GM12872 (cell line): ENCODE measurements around the gene BACH2.

Experiments
- TF ChIP-seq, protein P1 (sequence below): IDR thresholded peaks from 3 replicates; pipeline ENCODE4 v1.5.1; 2011; ENCODE audit warnings: low read depth, mild to moderate bottlenecking, low read length, moderate library complexity; ENCODE audit not compliant: insufficient read depth

The BACH2 gene

DNA sequence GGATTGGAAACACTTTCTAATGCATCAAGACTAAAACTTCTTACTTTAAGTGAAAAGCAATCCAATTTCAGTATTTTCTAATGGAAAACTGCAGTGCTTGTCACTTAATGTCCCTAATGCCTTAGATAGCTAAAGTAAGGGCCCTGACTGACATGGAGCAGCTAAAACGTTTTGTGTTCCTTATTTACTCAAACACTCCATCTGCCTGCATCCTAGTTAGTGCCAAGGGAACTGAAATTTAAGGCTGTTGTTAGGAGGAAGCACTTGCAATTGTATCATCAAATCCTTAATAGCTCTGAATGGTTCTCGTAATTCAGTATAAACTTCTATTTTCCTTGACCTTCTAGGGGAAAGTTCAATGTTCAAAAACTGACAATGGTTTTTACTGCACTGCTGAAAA is 274.9 kb downstream of the BACH2 start:
- TF ChIP-seq, protein P1, sequence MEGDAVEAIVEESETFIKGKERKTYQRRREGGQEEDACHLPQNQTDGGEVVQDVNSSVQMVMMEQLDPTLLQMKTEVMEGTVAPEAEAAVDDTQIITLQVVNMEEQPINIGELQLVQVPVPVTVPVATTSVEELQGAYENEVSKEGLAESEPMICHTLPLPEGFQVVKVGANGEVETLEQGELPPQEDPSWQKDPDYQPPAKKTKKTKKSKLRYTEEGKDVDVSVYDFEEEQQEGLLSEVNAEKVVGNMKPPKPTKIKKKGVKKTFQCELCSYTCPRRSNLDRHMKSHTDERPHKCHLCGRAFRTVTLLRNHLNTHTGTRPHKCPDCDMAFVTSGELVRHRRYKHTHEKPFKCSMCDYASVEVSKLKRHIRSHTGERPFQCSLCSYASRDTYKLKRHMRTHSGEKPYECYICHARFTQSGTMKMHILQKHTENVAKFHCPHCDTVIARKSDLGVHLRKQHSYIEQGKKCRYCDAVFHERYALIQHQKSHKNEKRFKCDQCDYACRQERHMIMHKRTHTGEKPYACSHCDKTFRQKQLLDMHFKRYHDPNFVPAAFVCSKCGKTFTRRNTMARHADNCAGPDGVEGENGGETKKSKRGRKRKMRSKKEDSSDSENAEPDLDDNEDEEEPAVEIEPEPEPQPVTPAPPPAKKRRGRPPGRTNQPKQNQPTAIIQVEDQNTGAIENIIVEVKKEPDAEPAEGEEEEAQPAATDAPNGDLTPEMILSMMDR: no peak

DNA sequence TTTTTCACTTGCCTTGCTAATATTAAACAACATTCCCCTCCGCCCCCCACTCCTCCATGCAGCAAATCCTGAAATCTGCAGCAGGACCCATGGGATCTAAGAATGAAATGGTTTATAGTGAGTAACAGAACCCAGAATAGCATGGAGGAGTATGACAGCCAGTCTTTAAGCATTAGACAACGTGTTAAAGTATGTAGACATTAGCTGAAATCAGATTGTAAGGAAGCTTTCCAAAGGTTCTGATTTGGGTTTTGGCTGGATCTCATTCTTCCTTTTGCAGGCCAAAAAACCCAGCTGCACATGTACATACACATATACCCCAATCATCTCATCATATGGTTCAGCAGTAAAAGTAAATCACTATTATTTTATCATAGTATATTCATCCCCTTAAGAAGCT is 275.9 kb downstream of the BACH2 start:
- TF ChIP-seq, protein P1: no peak

DNA sequence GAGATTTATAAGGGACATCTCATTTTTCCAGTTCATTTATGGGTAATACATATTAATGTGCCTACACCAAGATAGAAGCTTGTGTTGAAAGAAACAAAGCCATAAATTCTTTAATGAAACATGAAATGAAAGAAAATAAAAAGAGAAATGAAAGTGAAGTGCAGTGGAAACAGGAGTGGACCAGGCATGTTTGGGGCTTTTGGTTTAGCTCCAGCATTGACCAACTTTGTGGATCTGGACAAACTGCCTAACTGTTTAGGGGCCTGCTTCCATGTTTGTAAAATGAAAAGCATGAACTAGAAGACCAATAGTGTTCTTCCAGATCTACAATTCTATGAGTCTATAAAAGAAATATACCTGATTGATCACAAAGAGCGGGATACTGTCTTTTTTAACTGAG is 277.4 kb downstream of the BACH2 start:
- TF ChIP-seq, protein P1: no peak

DNA sequence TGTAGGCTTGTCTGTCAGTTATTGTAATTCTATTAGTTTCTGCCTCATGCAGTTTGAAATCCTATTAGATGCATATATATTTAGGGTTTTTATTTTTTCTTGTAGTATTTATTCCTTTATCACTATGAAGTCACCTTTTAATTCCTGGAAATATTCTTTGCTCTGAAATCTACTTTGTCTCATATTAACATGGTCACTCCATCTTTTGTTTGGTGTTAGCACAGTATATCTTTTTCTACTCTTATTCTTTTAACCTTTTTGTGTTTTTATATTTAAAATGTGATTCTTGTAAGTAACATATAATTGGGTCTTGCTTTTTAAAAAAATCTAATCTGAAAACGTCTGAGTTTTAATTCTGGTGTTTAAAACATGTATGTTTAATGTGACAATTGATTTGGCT is 280.8 kb downstream of the BACH2 start:
- TF ChIP-seq, protein P1: no peak

DNA sequence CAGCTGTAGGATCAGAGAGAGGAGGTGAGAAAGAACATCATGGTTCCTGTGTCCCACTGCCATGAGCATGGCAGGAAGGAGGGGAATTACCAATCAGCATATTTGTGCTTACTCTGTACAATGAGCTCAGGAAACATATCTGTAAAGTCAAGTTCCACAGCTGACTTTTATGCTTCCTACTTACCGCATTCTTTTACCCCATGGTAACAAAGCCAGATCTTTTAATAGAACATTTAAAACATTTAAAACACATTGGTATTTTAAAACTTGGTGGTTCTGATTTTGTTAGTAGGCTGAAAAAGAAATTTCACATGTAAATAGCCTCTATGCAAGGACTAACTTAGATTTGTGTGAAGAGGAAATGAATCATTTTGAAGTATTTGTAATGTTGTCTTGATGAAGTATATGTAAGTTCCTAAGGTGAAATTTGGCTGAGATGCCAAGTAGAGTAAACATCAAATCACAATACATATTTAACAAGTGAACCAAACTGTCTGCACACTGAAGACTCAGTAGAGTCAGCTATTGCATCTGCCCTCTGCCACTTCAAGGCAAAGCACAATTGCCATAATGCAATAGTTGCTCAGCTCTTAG is 287.6 kb downstream of the BACH2 start:
- TF ChIP-seq, protein P1: no peak

DNA sequence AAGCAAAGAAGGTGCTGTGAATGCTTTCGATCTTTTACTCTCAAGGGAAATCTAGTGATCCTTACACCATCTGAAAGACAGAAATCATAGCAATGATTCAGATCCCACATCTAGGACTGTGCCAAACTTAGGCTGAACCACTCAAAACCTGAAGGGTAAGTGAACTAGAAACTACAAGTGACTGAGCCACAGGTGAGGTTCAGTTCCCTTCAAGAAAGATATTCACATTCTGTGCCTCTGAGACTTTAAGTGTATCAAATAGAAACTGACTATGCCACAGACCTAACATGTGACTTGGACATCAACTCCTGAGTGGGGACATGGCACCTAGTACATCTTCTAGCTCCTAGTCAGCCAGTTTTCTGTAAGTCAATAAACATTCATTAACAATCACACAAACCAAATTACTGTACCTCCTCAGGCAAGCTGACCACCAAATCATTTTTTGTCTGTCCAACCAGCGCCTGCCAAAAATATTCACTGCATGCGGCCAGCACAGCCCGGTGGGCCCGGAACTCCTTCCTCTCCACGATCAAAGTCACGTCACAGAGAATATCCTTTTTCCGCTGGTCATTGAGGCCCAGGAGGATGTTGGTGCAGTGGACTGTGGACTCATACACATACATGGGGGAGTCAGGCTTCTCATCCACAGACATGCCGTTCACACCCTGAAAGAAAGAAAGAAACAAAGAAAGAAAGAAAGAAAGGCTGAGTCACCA is 288.3 kb downstream of the BACH2 start:
- TF ChIP-seq, protein P1: no peak

DNA sequence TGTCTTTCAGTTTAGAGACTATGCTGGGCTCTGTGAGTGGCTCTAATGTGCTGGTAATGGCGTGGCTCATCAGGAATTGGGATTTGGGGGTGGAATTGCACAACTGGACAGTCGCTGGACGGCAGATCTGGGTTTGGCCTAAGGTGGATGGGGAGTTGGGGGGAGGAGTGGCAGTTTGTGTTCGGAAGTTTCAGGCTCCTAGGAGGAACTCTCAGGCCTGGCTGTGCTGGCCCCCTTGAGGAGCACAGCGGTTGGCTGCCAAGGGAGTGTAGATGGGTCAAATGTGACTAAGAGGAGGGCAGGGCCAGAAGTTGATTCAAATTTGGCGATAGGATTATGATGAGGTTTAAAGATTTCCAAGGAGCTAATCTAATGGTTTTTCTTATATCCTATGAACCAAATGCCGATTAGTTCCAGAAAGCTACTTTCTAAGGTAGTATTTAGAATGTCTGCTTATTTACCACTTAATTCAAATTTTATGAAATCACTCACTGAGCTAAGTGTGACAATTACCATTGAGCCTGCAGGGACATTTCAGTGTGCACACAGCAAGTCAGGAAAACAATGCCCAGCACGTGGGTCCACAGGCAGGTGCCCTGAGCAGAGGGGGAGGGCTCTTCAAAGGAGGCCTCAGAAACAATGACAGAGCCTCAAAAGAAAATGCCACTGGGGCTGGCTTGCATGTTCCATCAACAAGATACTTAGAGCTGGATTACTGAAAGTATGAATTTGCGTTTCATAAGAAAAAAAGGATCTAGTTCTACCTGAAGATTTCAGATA is 291.4 kb downstream of the BACH2 start:
- TF ChIP-seq, protein P1: no peak
